Endothelial cell of umbilical vein (primary cell): ENCODE measurements around the gene MTAP.

Source experiments
- JUN ChIP-seq: IDR thresholded peaks from 2 replicates; pipeline ENCODE4 v1.6.1; 2011; ENCODE audit warnings: borderline replicate concordance, low read depth; ENCODE audit not compliant: insufficient read length, insufficient read depth
- POLR2AphosphoS5 ChIP-seq: IDR thresholded peaks from 2 replicates; pipeline ENCODE4 v1.6.1; 2012; ENCODE audit warnings: low read depth, mild to moderate bottlenecking, control low read depth, low read length, moderate library complexity; ENCODE audit not compliant: insufficient read depth
- TF ChIP-seq, protein P1 (sequence below), 2 donors: IDR thresholded peaks; 1 replicate in 1 of 2; 2 replicates in 1 of 2; pipeline ENCODE4 v1.5.1; 2011; ENCODE audit warnings: low read length in 2 of 2, mild to moderate bottlenecking in 2 of 2, moderate library complexity in 2 of 2, control low read depth in 1 of 2, inconsistent platforms in 1 of 2, low read depth in 1 of 2; ENCODE audit not compliant: insufficient read depth in 1 of 2; ENCODE audit errors: extremely low read depth in 1 of 2

DNA sequence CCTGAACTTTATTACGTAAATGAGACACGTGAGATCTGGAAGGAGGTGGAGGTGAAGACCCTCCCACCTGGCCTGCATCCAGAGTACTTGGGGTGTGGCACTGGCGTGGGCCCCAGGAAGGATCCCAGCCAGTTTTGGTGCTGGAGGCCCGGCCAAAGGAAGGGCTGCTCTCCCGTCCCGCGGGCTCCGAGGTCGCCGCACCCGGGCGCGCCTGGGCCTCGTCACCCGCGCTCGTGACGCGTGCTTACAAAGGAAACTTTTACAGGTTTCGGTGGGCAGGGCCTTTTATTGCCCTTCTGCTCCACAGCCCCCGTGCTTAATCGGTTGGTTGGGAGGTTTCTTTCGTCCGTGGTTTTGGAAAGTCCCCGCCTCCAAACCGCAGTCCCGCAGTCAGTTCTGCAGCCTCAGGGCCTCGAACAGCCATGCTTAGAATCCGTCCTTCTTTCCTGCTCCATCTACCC, 162.5 kb downstream of the MTAP start:
- TF ChIP-seq, protein P1, sequence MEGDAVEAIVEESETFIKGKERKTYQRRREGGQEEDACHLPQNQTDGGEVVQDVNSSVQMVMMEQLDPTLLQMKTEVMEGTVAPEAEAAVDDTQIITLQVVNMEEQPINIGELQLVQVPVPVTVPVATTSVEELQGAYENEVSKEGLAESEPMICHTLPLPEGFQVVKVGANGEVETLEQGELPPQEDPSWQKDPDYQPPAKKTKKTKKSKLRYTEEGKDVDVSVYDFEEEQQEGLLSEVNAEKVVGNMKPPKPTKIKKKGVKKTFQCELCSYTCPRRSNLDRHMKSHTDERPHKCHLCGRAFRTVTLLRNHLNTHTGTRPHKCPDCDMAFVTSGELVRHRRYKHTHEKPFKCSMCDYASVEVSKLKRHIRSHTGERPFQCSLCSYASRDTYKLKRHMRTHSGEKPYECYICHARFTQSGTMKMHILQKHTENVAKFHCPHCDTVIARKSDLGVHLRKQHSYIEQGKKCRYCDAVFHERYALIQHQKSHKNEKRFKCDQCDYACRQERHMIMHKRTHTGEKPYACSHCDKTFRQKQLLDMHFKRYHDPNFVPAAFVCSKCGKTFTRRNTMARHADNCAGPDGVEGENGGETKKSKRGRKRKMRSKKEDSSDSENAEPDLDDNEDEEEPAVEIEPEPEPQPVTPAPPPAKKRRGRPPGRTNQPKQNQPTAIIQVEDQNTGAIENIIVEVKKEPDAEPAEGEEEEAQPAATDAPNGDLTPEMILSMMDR (IDR thresholded peaks at IDR 0.05; ENCODE audit: extremely low read depth in 1 of 2, insufficient read depth in 1 of 2, low read depth in 1 of 2, low read length in 2 of 2): no peak
- TF ChIP-seq POLR2AphosphoS5 (no peak), JUN (no peak)
